ENCODE data around the gene KCNMA1. TPM values are rescaled to one million over a fixed set of nuclear protein-coding genes. Genes with fewer than 3 reads are reported as not detected.
A peak's percentile ranks its signal among the peaks of the same experiment; 100 is the strongest.

KCNMA1 gene
- total RNA-seq, 1 donor, result 77.8 TPM

GRCh38 chr10:77526868-77527617 is 110.6 kb downstream of the KCNMA1 start:
- Histone ChIP-seq H3K79me2 (ENCODE audit: insufficient read depth, low read length) (peaks cover 36% of the 10 kb centered on the region), H2AFZ (ENCODE audit: low read length) (no peak overlapping the region), H3K27ac (ENCODE audit: low read depth, low read length) (no peak overlapping the region), H3K27me3 (ENCODE audit: insufficient read depth, low read length) (no peaks in the 10 kb centered on the region), H3K36me3 (ENCODE audit: insufficient read depth, low read length) (no peaks in the 10 kb centered on the region), H3K4me3 (ENCODE audit: insufficient read depth, low read length) (no peak overlapping the region), H3K9me3 (ENCODE audit: low read depth, low read length) (no peaks in the 10 kb centered on the region), H3K4me1 (ENCODE audit: insufficient read depth, low read length) (peaks cover 57% of the 10 kb centered on the region), H3K4me2 (ENCODE audit: insufficient read depth, low read length) (no peak overlapping the region), H4K20me1 (ENCODE audit: insufficient read depth, low read length) (no peaks in the 10 kb centered on the region)
- TF ChIP-seq, protein P1, sequence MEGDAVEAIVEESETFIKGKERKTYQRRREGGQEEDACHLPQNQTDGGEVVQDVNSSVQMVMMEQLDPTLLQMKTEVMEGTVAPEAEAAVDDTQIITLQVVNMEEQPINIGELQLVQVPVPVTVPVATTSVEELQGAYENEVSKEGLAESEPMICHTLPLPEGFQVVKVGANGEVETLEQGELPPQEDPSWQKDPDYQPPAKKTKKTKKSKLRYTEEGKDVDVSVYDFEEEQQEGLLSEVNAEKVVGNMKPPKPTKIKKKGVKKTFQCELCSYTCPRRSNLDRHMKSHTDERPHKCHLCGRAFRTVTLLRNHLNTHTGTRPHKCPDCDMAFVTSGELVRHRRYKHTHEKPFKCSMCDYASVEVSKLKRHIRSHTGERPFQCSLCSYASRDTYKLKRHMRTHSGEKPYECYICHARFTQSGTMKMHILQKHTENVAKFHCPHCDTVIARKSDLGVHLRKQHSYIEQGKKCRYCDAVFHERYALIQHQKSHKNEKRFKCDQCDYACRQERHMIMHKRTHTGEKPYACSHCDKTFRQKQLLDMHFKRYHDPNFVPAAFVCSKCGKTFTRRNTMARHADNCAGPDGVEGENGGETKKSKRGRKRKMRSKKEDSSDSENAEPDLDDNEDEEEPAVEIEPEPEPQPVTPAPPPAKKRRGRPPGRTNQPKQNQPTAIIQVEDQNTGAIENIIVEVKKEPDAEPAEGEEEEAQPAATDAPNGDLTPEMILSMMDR (IDR thresholded peaks at IDR 0.05; ENCODE audit: extremely low read depth, low read depth, low read length), result no peak
- DNase-seq (ENCODE audit: insufficient read length, low spot score, missing footprints), result no peak

- peak overlapping the region; percentile 78 for H3K4me2 ChIP-seq (ENCODE audit: insufficient read depth, low read length)
- H3K4me3 ChIP-seq (ENCODE audit: insufficient read depth, low read length), result peak overlapping the region; percentile 26
- H3K9me3 ChIP-seq (ENCODE audit: low read depth, low read length), result no peaks in the 10 kb centered on the region
- H2AFZ ChIP-seq (ENCODE audit: low read length), result no peak overlapping the region
- TF ChIP-seq, protein P1 (IDR thresholded peaks at IDR 0.05; ENCODE audit: extremely low read depth, low read depth, low read length), result no peak
- no peaks in the 10 kb centered on the region for H4K20me1 ChIP-seq (ENCODE audit: insufficient read depth, low read length)
- DNase-seq (ENCODE audit: insufficient read length, low spot score, missing footprints), result peak; percentile 91
- no peaks in the 10 kb centered on the region for H3K27me3 ChIP-seq (ENCODE audit: insufficient read depth, low read length)
- H3K27ac ChIP-seq (ENCODE audit: low read depth, low read length), result peak overlapping the region; percentile 76
- peaks cover 33% of the 10 kb centered on the region for H3K4me1 ChIP-seq (ENCODE audit: insufficient read depth, low read length)
- H3K79me2 ChIP-seq (ENCODE audit: insufficient read depth, low read length), result peaks cover 27% of the 10 kb centered on the region
- H3K36me3 ChIP-seq (ENCODE audit: insufficient read depth, low read length), result no peaks in the 10 kb centered on the region
These were observed 113.3 kb downstream of the KCNMA1 start for GRCh38 chr10:77524281-77524711.

DNA sequence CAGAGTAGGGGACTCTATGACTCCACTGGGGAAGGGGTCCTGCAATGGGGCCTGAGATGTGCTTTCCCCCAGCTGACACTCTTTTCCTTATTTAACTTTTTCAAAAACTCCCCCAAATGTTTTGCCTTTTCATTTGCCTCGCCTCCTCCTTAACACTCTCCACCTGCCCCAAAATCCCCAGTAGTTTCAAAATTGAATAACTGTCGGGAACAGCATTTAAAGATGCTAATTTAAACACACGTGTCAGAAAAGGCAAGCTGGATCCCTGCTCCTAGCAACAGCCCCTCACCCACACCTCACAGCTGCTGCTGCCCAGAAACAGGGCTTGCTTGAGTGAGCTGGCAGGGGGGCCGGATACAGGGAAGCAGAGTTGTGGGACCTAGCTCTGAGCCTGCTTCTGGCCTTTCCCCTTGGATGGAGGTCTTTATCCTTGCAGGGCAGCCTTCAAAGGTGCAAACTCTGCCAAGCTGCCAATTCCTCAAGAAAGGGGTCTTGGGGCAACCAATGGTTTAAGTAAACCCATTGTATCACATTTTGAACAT is 115.3 kb downstream of the KCNMA1 start:
- Histone ChIP-seq H4K20me1 (ENCODE audit: insufficient read depth, low read length) (no peaks in the 10 kb centered on the region), H3K4me2 (ENCODE audit: insufficient read depth, low read length) (no peak overlapping the region), H3K9me3 (ENCODE audit: low read depth, low read length) (no peaks in the 10 kb centered on the region), H3K27me3 (ENCODE audit: insufficient read depth, low read length) (no peaks in the 10 kb centered on the region), H3K27ac (ENCODE audit: low read depth, low read length) (no peak overlapping the region), H2AFZ (ENCODE audit: low read length) (no peak overlapping the region), H3K4me3 (ENCODE audit: insufficient read depth, low read length) (no peak overlapping the region), H3K36me3 (ENCODE audit: insufficient read depth, low read length) (no peaks in the 10 kb centered on the region), H3K79me2 (ENCODE audit: insufficient read depth, low read length) (peaks cover 20% of the 10 kb centered on the region), H3K4me1 (ENCODE audit: insufficient read depth, low read length) (peaks cover 31% of the 10 kb centered on the region)
- TF ChIP-seq, protein P1 (IDR thresholded peaks at IDR 0.05; ENCODE audit: extremely low read depth, low read depth, low read length), result no peak
- no peak for DNase-seq (ENCODE audit: insufficient read length, low spot score, missing footprints)

DNA sequence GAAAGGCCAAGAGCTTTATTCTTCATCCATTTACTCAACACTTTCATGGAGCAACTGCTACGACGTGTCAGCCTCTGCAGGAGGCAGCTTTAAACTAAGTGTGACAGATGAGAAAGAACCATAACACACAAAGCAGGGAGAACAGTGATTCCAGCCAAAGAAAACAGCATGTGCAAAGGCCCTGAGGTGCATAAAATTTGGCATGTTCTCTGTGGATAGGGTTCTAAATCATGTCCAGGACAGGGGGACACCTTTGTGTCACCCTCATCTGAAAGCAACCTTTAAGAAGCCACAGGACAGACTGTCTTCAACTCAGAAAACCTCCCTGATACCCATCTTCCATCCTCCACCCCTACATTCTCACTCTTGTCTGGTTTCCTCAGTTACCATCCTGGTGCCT is 116.6 kb downstream of the KCNMA1 start:
- peaks cover 12% of the 10 kb centered on the region for H3K79me2 ChIP-seq (ENCODE audit: insufficient read depth, low read length)
- no peak overlapping the region for H3K4me3 ChIP-seq (ENCODE audit: insufficient read depth, low read length)
- H3K27ac ChIP-seq (ENCODE audit: low read depth, low read length), result no peak overlapping the region
- no peaks in the 10 kb centered on the region for H3K27me3 ChIP-seq (ENCODE audit: insufficient read depth, low read length)
- no peak overlapping the region for H3K4me2 ChIP-seq (ENCODE audit: insufficient read depth, low read length)
- TF ChIP-seq, protein P1 (IDR thresholded peaks at IDR 0.05; ENCODE audit: extremely low read depth, low read depth, low read length), result no peak
- H3K36me3 ChIP-seq (ENCODE audit: insufficient read depth, low read length), result no peaks in the 10 kb centered on the region
- no peaks in the 10 kb centered on the region for H4K20me1 ChIP-seq (ENCODE audit: insufficient read depth, low read length)
- no peak overlapping the region for H2AFZ ChIP-seq (ENCODE audit: low read length)
- H3K4me1 ChIP-seq (ENCODE audit: insufficient read depth, low read length), result peaks cover 22% of the 10 kb centered on the region
- H3K9me3 ChIP-seq (ENCODE audit: low read depth, low read length), result no peaks in the 10 kb centered on the region
- no peak for DNase-seq (ENCODE audit: insufficient read length, low spot score, missing footprints)

Data from osteoblast (primary cell).